ENCODE measurements around the gene MYO10. TPM values are rescaled to one million over a fixed set of nuclear protein-coding genes. Genes with fewer than 3 reads are reported as not detected.

Gene MYO10
- total RNA-seq, 2 experiments from 2014 or later = 0.03 to 1.7 TPM

DNA sequence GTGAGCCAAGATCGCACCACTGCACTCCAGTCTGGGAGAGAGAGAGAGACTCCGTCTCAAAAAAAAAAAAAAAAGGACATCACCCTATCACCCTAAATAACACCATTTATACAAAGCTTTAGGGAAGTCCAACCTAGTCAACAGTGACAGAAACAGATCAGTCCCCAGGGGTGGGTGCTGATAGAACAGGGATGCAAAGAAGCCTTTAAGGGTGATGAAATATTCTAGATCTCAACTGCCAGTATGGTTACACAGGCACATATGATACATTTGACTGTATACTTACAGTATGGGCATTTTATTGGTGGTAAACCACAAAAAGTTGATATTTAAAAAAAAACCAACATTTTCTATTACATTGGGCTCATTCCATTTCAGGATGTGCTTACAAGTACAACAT is 324.1 kb downstream of the MYO10 start:
- ChIA-PET POLR2A (no interaction called here), CTCF (ENCODE audit: unreplicated experiment) (no interaction called here)
- H3K4me3 ChIP-seq (ENCODE audit: low read depth, low read length, poor library complexity, severe bottlenecking) = no peak overlapping the region
- H3K9me3 ChIP-seq (ENCODE audit: low read length) = no peaks in the 10 kb centered on the region
- no peaks in the 10 kb centered on the region for H3K79me2 ChIP-seq (ENCODE audit: insufficient read depth, low read depth, low read length)
- no peak overlapping the region for H2AFZ ChIP-seq (ENCODE audit: low read length)
- no peak for DNase-seq (ENCODE audit: low spot score)
- TF ChIP-seq EZH2phosphoT487 (IDR thresholded peaks at IDR 0.05; ENCODE audit: borderline replicate concordance, low read depth, low read length) (no peak), CTCF (conservative IDR thresholded peaks at IDR 0.05; ENCODE audit: low read length) (no peak)
- no TSS peak for BruUV-seq (replicated peaks)
- H4K20me1 ChIP-seq (ENCODE audit: insufficient read depth, low read length) = no peaks in the 10 kb centered on the region
- no peak overlapping the region for H3K27ac ChIP-seq (ENCODE audit: low read depth, low read length, poor library complexity, severe bottlenecking)
- no peaks in the 10 kb centered on the region for H3K36me3 ChIP-seq (ENCODE audit: insufficient read depth, low read length)
- H3K9me2 ChIP-seq (ENCODE audit: insufficient read depth, low read length) = no peaks in the 10 kb centered on the region
- H3K4me1 ChIP-seq (ENCODE audit: insufficient read depth, low read length, poor library complexity, severe bottlenecking) = peaks cover 3% of the 10 kb centered on the region
- intact Hi-C loops (cut with micrococcal nuclease; ENCODE audit: unreplicated experiment) = no loop called here
- no peak overlapping the region for H3K4me2 ChIP-seq (ENCODE audit: low read length)

Small RNAs within 50 kb of the gene (small RNA-seq; reads per million reads assigned to genes)
- gene RF00019 (not detected), gene RNA5SP179 (0.57 reads per million, percentile 14 among the genes with 10 or more reads in this experiment), gene RNU6-660P (not detected)

All from OCI-LY7 (cell line).